ENCODE results near the gene PIGW.

The PIGW gene, protein sequence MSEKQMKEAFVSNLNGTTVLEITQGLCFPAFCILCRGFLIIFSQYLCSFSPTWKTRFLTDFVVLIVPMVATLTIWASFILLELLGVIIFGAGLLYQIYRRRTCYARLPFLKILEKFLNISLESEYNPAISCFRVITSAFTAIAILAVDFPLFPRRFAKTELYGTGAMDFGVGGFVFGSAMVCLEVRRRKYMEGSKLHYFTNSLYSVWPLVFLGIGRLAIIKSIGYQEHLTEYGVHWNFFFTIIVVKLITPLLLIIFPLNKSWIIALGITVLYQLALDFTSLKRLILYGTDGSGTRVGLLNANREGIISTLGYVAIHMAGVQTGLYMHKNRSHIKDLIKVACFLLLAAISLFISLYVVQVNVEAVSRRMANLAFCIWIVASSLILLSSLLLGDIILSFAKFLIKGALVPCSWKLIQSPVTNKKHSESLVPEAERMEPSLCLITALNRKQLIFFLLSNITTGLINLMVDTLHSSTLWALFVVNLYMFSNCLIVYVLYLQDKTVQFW

DNA sequence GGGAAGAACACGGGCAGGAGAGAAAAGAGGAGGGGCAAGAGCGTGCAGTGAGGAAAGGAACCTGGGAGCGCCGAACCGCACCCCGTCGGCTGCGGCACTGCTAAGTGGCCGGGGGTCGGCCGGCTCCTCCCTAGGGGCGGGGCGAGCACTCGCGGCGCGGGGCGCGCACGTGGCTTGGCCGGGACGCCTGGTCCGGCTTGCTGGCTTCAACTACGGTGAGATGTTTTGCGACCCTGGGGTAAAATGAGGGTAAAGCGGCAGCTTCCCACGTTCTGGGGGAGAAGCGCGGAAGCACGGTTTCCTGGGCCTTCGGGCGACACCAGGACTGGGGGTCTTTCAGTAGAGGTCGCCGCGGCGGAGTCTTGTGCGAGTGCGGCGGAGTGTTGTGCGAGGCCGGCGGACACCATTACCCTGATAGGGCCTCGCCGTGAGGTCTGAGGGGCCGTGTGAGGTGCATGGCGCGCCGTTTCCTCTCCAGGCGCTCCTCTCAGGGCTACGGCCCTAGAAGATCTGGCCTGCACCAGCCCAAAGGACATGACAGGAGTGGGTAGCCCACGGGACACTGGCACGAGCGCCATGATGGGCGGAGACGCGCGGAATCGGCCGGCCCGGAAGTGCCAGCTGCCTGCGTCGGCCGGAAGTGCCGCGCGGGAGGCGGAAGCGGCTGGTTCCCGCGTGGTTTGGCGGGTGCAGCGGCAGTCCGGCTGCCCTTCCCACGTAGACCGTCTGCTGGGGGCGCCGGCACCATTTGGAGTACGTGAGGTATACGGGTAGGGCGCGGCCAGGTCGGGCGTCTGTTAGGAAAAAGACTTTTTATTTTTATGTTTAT, at the start of gene PIGW, which contains the start of gene MYO19:
PIGW (plus strand) TSS at position 148 of the 829 bp plus-strand sequence. CDS start 2,115 bp downstream, outside the sequence.
MYO19 (minus strand) TSS at position 29 of the 829 bp plus-strand sequence. CDS start 2,330 bp downstream, outside the sequence.
- intact Hi-C loops (cut with DNase I): loop anchor here (1.0 to 5.0 kb wide), 3 partner anchors 9 to 68 kb away; partner anchors contain the start of gene GGNBP2
- peak; percentile 76 to 97 (median 86) for DNase-seq

DNA sequence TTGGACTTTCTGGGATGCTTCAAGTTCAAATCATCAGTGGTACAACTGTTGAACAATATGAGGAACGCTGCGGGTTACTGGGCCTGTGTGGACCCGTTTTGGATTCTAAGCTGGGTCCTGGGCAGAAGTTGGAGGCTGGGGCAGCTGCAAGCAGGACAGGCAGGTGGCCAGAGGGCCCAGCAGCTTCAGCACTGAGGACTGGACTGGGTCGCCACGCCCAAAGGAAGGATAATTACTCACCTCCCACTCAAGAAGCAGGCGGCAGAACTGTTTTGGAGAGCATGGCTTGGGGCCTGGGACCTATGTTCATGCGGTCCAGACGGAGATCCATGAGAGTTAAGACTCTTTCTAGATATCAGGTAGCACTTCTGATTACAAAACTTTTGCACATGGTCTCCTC, 49.8 kb upstream of the PIGW start:
- DNase-seq: no peak
- intact Hi-C loops (cut with DNase I): no loop called here

DNA sequence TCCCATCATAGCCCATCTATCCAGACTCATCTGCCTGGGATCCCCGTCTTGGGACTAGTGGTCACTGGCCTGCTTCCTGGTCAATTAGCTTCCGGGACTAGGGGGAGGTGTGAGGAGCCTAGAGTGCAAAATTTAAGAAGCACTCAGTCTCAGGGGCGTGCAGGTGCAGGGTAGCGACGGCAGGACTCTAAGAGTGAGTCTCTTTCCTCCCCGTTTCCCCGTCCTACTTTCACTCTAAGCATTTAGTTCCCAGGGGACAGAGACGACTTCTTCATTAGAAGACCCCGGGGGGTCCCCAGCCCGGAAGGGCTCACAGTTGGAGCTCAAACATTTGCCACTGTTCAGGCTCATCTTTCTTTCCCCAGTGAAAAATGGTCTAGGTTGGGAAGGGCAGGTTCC, 49.0 kb upstream of the PIGW start:
- DNase-seq: no peak
- intact Hi-C loops (cut with DNase I): loop anchor here (2.0 kb wide), 1 partner anchor 117 kb away; no protein-coding TSS in a partner anchor

DNA sequence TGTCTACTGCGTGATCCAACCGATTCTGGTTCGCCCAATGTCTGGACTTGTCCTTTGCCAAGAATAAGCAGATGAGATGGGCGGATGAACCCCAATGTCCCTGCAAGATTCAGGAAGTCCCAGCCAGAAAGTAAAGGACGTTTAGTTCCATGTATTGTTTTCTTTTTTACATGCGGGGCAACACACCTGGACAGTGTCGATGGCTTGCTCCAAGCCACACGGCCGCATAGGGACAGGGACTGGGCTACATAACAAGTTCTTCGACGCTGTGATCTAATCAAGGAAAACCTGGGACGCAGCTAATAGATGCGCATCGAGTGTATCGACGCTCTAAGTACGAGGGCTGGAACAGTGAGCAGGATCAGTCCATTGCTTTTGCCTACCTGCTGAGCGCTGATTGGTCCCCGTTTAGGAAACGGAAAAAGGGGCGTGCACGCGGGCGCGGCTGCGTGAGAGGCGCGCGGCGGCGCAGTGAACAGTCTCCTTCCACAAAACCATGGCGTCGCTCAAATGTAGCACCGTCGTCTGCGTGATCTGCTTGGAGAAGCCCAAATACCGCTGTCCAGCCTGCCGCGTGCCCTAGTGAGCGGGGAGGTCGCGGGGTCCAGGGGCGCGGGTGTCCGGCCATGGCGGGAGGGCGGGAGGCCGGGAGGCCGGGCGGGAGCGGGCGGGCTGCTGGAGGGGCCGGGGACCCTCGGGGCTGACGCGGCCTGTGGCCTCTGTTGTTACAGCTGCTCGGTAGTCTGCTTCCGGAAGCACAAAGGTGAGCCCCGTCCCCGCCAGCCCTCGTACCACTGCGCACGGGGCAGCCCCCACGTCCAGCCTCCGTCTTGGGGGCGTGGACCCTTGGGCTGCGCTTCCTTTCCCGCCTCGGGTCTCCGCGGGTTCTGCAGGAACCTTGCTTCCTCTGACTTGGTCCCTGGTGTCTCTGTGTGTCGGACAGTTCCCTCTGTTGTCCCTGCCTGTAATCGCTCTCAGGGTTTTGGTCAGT, 48.3 kb upstream of the PIGW start, which contains the start of gene ZNHIT3:
ZNHIT3 (plus strand) TSS at position 478 of the 991 bp plus-strand sequence; CDS start at position 497, 19 bp downstream.
- intact Hi-C loops (cut with DNase I): loop anchor here (2.0 kb wide), 1 partner anchor 116 kb away; no protein-coding TSS in a partner anchor
- peak; percentile 84 to 99 (median 92) for DNase-seq

DNA sequence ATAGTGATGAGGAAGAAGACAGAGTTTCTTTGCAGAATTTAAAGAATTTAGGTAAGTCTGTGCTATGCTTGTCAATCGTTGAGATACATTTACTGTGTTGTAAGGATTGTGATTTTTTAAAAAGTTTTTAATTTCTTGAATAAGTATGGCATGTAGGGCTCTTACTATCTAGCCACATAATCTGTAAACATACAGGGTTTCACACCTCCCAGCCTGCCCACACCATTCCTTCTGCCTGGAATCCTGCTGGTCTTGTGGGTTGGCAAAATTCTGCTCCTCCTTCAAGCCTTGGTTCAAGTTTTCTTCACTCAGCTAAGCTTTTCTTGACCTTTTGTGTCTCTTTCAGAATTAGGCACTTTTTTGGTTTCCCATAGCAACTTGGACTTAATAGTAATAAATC, 40.8 kb upstream of the PIGW start:
- no peak for DNase-seq
- intact Hi-C loops (cut with DNase I): loop anchor here (5.0 kb wide), 1 partner anchor 38 kb away; the partner anchor contains the start of genes MYO19 and PIGW

DNA sequence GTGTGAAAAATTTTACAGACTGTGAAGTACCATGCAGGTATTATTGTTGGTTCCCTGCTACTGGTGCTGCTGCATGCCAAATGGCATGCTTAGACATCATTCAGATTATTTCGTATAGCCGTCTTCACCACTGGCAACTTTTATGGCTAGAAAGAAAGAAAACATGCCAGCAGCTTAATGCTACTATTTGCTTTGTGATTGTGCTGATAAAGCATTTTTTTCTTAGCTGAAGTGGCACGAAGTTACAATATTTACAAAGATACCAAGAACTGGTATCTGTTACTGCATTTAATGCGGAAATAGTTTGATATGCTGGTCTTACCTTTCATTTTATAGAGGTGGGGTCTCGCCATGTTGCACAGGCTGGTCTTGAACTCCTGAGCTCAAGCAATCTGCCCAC, 40.1 kb upstream of the PIGW start:
- intact Hi-C loops (cut with DNase I): loop anchor here (5.0 kb wide), 1 partner anchor 38 kb away; the partner anchor contains the start of genes MYO19 and PIGW
- DNase-seq: no peak

DNA sequence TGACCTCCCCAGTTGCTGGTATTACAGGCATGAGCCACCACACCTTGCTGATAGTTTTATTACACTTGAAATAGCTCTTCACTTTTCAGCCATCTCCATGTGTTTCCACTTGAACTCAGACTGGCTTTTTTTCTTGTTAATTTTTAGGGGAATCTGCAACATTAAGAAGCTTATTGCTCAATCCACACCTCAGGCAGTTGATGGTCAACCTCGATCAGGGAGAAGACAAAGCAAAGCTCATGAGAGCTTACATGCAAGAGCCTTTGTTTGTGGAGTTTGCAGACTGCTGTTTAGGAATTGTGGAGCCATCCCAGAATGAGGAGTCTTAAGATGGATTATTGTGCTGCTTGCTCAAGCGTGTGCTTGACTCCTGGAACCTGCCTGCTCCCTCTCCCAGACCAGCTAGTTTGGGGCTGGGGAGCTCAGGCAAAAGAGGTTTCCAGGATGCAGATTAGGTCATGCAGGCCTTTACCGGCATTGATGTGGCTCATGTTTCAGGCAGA, 39.7 kb upstream of the PIGW start:
- intact Hi-C loops (cut with DNase I): no loop called here
- DNase-seq: no peak

DNA sequence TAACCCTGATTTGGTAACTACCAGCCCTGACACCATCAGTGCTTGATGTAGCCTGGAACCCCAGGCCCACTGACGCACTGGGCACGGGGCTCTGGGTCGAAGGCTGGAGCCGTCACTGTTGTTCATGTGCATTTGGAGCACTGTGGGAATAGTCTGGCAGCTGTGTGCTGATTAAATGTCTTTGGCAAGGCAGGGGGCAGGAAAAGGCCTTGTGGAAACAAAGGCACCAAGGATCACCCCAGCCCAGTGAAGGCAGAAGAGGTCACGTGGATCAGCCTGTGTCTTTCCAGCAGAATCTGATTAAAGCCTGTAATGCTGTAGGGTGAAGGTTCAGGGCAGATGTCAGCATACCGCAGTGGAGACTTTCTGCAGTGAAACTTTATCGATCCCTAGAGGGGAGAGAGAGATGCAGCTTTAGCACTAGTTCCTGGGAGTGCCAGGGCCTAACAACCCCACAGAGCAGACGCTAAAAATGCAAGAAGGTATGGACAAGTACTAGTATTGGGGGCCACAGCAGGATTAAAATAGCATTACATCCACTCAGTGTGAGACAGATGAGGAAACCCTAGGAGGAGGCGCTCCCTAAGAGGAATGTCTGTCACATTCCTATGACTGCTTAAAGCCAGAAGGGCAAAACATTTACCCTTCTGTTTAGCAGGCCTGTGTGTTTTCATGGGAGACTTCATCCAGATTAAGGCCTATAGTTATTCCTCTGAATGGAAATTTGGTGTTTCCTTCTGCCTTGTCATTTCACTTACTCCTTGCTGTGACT, 38.6 kb upstream of the PIGW start:
- intact Hi-C loops (cut with DNase I): no loop called here
- DNase-seq: peak in 4 of 10 donors; percentile 23 to 87 (median 42)

DNA sequence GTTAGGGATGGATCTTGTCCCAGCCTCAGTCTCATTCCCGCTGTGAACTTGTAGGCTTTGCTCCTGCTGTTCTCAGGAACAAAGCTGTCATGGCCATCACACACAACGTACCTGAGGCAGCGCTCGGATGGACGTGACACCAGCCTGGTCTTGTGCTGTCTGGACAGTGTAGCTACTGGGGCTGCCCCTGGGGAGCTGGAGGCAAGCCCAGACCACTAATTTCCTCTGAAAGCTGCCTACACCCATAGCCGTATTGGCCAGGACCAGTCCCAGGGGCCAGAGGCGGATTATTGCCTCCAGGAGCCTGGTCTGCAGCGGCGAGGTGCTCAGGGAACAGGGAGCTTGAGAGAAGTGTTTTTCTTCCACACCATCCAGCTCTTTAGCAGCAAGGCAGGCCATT, 36.6 kb upstream of the PIGW start:
- intact Hi-C loops (cut with DNase I): no loop called here
- DNase-seq: no peak

DNA sequence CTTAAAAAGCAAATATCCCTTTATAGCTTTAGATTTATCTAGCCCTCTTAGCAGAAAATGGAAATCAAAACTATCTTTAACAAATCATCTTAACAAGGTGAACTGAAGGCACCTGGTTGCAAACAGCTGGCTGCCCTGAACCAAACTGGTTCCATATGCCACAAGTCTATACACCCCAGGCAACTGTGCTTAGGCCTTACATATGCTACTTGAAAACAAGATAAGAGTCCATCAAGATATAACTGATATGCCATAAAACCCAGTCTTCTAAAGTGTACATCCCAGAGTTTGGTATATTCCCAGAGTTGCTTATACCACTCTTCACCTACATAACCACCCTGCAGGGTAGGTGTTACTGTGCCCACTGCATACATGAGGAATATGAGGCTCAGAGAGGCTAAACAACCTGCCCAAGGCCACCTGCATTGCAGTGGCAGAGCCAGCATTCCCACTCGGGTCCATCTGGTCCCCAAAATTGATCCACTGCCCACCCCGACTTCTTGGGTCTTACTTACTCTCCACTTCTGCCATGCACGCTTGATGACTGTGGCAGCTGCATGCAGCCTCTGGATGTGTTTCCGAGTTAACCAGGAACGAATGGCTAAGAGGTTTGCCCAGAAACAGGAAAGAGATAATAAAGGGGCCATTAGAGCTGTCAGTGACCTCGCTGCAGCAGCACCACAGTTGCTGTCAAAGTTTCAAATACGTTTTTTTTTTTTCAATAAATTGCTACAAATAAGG, 36.1 kb upstream of the PIGW start:
- intact Hi-C loops (cut with DNase I): no loop called here

DNA sequence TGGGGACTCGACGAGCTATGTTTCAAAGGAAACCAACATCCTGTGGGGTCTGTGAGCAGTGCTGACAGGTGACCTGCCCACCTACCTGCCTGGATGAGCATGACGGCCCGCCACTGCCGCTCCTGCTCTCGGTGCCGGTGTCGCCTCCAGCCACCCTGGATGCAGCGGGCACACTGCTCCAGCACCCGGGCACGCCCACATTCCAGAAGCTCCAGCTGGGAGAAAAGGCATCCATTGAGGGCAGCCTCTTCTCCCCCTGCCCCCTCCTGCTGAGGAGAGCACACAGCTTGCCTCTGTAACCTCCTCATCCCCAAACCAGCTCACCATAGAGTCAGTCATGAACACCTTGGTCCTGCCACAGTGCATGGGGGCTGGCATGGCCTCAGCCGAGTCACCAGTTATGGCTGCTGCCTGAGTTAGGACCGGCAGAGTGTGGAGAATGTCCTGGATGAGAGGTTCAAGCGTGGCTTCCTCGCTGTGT, 34.0 kb upstream of the PIGW start:
- intact Hi-C loops (cut with DNase I): no loop called here
- DNase-seq: peak in 1 of 10 donors; percentile 55

More for the DNA sequence above, 36.1 kb upstream of the PIGW start:
- DNase-seq: no peak

DNA sequence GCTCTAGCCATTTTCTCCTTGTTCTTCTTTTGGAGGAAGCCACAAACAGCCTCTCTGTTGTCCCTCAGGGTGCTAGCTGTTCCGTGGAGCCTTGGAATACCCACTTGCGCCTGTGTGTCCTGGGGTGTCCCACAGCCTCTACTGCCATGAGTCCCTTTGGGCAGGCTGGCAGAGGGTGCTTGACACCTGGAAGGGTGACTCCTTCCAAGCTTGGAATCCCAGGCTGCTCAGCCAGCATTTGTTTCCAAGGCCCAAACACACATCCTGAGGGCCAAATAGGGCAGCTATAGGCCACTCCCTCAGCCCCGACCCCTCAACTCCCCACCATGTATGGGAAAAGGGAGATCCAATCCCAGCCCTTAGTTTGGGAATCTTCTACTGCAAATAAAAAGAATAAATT, 33.4 kb upstream of the PIGW start:
- peak in 1 of 10 donors; percentile 67 for DNase-seq
- intact Hi-C loops (cut with DNase I): no loop called here

DNA sequence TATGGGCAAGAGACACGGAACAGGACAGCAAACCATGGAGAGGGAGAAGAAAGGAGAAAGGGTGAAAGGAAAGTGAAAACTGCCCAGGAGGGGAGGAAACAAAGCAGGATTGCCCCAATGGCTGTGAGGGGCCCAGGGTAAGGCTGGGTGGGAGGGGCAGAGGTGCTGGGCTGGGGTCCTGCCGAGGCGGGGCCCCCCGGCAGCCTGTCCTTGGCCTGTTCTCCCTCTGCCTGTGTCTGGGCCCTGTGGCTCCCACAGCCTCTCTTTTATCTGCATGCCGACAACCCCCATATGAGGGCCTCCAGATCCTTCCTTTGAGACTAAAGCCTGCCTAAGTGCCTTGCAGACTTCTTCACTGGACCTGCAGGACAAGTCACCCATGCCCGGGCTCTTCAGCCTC, 32.8 kb upstream of the PIGW start:
- DNase-seq: no peak
- intact Hi-C loops (cut with DNase I): no loop called here

DNA sequence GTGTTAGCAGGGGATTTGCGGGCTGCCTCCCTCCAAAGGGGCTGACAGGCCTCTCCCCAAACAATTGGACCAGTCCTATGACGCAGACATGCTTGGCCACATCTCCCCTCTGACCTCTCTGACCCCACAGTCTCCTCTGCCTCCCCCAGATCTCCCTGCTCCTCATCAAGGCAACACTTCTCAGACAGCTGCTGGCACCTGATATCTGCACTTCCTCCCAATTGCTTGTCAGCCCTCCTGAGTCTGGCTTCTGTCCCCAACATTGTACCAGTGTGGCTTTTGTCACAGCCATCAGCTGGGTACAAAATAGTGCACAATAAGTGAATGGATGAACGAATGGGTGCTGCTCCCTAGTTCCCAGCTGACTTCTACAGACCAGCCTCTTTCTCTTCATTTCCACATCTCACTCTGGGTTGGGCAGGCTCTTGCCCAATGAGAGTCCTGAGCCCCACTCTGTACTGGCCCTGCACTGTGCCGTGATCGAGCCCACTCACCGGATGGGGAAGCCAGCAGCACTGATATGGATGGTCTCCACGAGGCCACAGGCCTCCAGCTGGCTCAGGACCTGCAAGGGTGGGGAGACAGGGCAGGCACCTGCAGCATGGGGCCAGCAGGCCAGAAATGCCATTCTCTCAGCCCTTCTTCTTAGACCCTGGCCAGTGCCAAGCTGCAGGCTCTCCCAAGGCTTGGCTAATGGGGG, 31.2 kb upstream of the PIGW start:
- intact Hi-C loops (cut with DNase I): no loop called here

DNA sequence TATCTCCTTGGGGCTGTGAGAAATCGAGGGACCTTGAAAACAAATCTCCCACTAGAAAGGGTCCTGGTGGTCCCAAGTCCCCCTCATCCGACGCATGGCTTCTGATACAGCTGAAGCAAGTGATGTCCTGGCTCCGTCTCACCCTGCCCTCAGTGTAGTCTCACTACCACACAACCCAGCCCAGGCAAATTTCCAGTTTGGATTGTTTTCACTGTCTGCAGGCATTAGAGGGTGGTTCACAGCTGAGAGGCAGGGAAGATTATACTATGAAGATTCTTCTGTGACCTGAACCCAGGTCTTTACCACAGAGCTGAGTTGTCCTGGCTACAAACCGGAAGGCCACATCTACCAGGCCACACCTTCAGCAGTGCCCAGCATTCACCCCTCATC, 30.6 kb upstream of the PIGW start:
- intact Hi-C loops (cut with DNase I): no loop called here
- DNase-seq: no peak

More for the DNA sequence above, 31.2 kb upstream of the PIGW start:
- no peak for DNase-seq

DNA sequence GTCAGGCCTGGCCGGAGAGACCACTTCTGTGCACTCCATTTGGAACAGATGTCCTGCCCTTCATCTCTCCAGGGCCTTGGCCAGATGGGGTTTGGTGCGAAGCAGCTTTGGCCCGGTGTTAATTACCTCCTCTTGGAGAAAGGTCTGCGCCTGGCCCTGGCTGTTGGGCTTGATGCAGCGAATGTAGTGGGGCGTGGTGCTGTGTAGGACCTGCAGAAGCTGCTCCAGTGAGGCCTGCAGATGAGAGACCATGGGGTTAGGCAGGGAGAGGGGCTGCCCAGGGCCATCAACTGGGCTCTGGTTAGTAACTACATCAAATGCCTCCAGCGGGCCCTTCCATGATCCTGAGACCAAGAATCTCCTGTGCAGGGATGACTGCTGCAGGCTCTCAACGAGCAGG, 29.6 kb upstream of the PIGW start:
- no peak for DNase-seq
- intact Hi-C loops (cut with DNase I): no loop called here

DNA sequence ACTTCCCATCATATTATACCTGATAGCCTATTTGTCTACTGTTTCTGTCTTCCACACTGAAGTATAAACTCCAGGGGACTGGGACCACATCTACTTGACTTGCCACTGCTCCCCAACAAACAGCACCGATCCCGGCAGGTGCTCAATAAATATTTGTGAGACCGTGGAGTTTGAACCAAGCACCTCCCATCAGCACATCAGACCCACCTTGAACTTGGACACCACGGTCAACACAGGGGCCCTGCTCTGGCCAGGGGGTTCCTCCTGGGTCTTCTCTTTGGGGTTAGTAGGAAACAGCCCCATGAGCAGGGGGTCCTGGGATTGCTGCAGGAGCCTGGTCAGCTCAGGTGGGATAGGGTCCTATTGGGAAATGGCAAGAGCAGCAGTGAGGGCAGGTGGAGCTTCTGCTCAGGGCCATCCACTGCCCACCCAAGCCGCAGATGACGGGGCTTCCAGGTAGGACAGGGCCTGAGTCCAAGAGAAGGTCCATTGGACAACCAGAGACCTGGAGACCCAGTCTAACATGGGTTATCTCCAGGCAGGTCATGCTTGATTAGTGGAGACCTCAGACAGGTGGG, 28.4 kb upstream of the PIGW start:
- DNase-seq: no peak
- intact Hi-C loops (cut with DNase I): no loop called here

Measured in posterior cingulate gyrus (tissue), 11 donors.